Measurements from ENCODE around the gene AKAIN1.

AKAIN1 gene

DNA sequence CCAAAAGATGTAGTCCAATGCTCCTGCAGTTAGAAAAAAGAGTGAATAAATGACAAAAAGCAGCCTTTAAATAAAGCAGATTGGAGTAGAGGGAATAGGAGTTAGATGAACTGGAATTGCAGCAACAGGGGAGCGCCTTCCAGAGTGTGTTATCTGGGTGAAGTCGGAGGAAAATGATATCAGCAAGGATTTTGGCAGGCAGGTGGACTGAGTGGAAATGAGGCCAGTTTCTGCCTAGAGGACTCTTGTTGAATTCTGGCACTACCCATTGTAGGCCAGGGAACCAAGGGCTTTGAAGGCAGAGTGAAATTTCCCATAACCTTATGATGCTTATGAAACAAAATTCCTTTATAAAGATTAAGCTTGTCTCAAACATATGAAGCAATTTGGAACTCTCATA, 59.8 kb downstream of the AKAIN1 start:
- TF ChIP-seq, protein P1, sequence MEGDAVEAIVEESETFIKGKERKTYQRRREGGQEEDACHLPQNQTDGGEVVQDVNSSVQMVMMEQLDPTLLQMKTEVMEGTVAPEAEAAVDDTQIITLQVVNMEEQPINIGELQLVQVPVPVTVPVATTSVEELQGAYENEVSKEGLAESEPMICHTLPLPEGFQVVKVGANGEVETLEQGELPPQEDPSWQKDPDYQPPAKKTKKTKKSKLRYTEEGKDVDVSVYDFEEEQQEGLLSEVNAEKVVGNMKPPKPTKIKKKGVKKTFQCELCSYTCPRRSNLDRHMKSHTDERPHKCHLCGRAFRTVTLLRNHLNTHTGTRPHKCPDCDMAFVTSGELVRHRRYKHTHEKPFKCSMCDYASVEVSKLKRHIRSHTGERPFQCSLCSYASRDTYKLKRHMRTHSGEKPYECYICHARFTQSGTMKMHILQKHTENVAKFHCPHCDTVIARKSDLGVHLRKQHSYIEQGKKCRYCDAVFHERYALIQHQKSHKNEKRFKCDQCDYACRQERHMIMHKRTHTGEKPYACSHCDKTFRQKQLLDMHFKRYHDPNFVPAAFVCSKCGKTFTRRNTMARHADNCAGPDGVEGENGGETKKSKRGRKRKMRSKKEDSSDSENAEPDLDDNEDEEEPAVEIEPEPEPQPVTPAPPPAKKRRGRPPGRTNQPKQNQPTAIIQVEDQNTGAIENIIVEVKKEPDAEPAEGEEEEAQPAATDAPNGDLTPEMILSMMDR (IDR thresholded peaks at IDR 0.05): no peak
- no peak for TF ChIP-seq ZFX (IDR thresholded peaks at IDR 0.05; ENCODE audit: borderline replicate concordance)
- no peak overlapping the region for H3K27ac ChIP-seq

DNA sequence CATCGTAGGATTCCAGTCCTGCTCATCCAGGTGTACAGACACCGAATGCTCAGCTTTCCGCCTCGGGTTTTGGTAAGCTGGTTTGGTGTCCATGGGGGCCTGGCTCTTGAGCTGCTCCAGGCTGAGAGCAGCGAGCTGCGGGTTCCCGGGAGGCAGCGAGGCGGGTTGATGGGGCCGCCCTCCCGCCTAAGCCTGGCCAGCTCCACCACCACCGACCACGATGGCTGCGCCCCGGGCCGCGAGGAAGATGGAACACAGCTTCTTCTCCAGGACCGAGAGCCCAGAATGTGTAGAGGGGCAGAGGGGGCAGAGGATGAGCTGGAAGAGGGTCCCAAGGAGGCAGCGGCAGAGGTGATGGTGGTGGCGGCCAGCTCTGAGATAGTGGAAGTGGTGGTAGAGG, 64.1 kb downstream of the AKAIN1 start:
- H3K27ac ChIP-seq: no peak overlapping the region
- TF ChIP-seq ZFX (IDR thresholded peaks at IDR 0.05; ENCODE audit: borderline replicate concordance): no peak
- TF ChIP-seq, protein P1 (IDR thresholded peaks at IDR 0.05): no peak

DNA sequence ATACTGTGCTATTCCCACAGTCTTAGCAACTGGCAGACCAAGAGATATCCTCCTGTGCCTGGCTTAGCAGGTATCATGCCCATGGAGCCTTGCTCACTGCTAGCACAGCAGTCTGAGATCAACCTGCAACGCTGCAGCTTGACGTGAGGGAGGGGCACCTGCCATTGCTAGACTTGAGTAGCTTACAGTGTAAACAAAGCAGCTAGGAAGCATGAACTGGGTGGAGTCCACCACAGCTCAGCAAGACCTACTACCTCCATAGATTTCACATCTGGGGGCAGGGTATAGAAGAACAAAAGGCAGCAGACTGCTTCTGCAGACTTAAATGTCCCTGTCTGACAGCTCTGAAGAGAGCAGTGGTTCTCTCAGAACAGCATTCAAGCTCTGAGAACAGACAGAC, 74.8 kb downstream of the AKAIN1 start:
- no peak overlapping the region for H3K27ac ChIP-seq
- no peak for TF ChIP-seq ZFX (IDR thresholded peaks at IDR 0.05; ENCODE audit: borderline replicate concordance)
- TF ChIP-seq, protein P1 (IDR thresholded peaks at IDR 0.05): no peak

DNA sequence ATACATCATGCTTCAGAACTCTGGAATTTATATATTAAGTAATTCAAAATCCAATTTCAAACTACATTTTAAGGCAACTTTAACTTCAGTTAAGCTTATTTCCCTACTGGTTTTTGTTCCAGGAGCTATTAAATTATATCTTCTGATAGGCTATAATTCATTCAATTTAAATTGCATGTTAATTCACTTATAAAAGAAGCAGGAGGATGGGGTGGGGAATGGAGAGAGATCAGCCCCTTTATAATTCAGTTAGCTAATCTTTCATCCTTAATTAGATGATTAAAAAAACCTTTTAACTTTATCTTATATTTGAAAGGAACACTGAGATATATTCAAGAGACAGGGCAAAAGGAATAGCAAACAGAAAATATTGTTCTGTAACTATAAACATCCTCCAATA, 86.8 kb downstream of the AKAIN1 start:
- TF ChIP-seq, protein P1 (IDR thresholded peaks at IDR 0.05): no peak
- no peak for TF ChIP-seq ZFX (IDR thresholded peaks at IDR 0.05; ENCODE audit: borderline replicate concordance)
- no peak overlapping the region for H3K27ac ChIP-seq

DNA sequence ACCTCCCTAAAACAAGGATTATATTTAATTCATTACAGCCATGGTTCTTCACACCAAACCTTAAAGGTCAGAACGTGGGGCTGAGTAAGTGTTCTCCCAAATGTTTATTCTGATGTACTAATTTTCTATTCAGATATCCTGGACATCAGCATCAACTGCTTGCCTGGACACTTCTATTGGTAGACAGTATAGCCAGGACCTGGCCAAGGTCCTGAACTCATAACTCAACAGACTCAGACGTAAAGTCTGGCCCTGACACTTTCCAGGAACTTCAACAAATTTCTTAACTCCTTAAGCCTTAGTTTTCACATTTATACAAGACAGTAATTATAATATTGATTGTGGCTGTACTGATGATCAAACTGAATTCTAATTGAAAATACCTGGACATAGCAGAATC, 89.1 kb downstream of the AKAIN1 start:
- TF ChIP-seq, protein P1 (IDR thresholded peaks at IDR 0.05): no peak
- TF ChIP-seq ZFX (IDR thresholded peaks at IDR 0.05; ENCODE audit: borderline replicate concordance): no peak
- H3K27ac ChIP-seq: no peak overlapping the region

DNA sequence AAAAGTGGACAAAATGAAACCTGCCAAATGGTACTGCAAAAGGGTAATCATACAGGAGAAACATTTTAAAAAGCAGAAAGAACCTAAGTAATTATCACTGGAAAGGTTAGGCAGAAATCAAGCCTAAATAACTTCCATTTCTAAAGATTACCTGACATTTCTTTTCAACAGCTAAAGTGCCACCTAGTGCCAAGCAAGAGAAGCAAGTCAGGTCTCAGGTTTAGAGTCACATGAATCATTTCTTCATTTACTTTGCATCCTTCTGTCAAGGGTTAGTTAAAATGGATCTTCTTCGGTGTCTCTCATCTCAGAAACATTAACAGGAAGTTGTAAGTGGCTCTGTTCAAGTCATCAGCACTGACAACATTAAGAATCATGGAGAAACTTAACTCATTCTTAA, 90.3 kb downstream of the AKAIN1 start:
- no peak overlapping the region for H3K27ac ChIP-seq
- TF ChIP-seq ZFX (IDR thresholded peaks at IDR 0.05; ENCODE audit: borderline replicate concordance): no peak
- TF ChIP-seq, protein P1 (IDR thresholded peaks at IDR 0.05): peak; percentile 54

DNA sequence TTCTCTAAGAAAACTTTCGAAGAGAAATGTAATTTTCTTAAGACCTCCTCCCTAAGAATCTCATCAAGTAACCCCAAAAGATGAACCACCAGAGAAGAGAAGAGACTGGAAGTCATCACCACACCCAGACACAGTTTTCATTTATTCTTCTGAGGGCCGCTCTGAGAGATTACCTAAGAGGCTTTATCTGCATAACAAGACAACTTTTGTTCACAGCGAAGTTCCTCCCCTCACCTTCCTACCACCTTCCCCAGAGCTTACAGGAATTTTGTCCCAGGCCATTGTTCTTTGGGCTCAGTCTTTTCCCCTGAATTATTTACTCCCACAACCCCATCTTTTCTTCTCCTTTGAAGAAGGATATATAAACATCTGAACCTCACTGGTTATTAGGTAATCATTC, 92.8 kb downstream of the AKAIN1 start:
- TF ChIP-seq, protein P1 (IDR thresholded peaks at IDR 0.05): no peak
- no peak for TF ChIP-seq ZFX (IDR thresholded peaks at IDR 0.05; ENCODE audit: borderline replicate concordance)
- no peak overlapping the region for H3K27ac ChIP-seq

Measured in 22Rv1 (cell line).